Activated CD4-positive, alpha-beta T cell treated with anti-CD3 and anti-CD28 coated beads, Interleukin-2, amount 50 U/mL, for 48 hours (primary cell): Measurements from ENCODE around the gene PTPMT1.

Experiments used
- DNase-seq, 2 experiments: peaks; one replicate each; pipeline ENCODE4 v3.0.0-alpha.2; 2020

PTPMT1 gene

DNA sequence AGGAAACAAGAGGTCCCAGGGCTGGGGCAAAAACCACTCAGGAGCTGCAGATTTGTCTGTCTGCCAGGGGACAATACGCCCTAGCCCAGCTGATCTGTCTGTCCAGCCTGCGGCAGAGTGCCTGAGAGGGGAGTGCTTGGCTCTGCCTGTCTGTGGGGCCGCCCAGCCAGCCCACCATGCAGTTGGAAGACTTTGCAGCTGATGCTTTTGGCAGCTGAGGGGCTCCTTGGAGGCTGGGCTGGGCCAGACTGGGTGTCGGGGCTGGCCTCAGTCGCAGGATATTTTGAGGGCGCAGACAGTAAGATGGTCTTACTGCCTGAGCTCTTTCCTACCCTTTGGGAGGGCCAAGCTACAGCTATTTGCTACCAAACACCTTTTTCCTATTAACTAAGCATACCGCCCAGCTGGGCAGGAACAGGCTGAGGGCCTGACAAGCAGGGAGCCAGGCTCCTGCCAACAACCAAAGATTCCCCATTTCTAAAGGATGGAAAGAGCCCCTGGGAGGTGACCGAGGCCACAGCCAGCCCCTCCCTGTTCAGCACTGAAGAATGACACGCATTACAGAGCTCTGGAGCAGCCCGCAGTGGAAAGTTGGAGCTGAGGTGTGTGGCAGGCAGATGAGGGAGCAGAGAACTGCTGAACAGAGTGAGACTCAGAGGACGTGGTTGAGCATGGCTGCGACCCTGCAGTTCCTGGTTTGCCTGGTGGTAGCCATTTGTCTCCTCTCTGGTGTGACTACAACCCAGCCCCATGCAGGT is 20.9 kb downstream of the PTPMT1 start, which contains the start of gene FAM180B:
Gene FAM180B, plus strand, starts transcription at position 581 of the 758 bp plus-strand sequence. Its CDS starts 91 bp downstream, at position 672.
- DNase-seq, result no peak

DNA sequence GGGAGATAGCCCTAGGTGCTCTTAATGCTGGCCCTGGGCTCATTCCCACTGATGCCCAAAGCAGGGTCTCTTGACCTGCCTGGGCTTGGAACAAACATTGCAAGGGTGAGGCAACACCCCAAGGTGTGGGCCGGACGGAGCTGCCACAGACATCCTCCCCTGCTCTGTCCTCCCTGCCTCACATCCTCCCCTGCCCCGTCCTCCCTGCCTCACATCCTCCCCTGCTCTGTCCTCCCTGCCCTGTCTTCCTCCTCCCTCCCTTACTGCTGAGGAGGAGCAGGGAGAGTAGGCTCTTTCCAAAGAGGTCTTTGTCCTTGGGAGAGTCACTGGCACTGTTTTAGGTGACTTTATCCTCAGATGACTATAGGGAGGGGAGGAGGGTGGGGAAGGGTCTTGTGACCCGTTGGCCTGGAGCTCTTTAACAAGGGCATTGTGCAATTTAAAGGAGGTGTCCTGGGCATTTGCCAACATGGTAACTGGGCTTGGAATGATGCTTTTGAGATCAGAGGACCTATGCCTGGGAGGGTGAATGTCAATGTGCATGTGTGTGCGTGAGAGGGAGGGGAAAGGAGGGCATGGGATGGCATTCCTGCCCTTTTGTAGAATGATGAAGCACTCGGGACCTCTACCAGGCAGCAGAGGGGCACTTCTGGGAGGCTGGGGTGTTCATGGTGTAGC is 21.8 kb downstream of the PTPMT1 start:
- DNase-seq, result no peak

DNA sequence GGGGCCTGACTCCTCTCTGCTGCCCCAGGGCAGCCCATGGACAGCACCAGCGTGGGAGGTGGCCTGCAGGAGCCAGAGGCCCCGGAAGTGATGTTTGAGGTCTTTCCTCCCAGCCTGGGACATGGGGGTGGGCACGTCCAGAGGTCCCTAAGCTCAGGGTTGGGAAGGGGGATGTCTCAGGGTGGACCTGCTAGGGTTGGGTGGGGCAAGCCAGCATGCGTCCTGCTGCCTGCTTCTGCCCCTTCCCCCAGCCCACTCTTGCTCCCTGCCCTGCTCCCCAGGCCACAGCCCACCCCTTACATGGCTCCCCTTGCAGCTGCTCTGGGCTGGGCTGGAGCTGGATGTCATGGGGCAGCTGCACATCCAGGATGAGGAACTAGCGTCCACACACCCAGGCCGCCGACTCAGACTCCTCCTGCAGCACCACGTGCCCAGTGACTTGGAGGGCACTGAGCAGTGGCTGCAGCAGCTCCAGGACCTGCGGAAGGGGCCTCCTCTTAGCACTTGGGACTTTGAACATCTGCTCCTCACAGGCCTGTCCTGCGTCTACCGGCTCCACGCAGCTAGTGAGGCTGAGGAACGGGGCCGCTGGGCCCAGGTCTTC is 22.4 kb downstream of the PTPMT1 start:
- no peak for DNase-seq

DNA sequence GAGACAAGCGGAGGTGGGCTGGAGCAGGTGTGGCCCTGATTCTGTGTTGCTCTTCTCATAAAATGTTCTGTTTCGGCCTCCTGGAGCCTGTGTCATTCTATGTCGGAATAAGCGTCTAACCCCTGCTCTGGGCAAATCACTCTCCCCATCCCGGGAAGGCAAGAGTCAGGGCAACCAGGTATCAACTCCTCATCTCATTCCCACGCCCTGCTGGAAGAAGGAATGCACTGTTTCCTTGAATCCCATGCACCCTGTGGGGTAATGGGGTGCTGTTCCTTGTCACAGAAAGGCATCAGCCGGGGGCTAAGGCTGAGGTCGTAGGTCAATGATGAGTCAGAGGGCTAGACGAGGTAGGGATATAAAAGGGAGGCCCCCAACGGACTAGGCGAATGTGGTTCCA is 23.7 kb downstream of the PTPMT1 start:
- DNase-seq, result no peak

DNA sequence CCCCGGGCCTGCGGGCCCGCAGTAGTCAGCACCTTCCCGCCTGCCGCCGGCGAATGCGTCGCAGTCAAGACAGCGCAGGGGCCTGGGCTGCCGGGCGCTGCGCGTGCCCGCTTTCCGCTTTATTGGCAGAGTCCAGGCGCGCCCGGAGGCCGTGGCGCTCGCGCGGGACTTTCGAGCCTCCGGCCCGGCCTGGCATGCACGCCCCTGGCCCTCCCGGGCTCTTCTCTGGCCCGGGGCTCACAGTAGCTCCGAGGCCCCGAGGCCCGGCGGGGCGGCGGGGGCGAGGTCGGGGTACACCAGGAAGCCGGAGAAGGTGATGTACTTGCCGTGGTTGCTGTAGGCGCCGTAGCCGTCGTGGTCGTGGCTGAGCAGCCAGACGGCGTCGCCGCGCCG is 24.2 kb downstream of the PTPMT1 start:
- DNase-seq, result no peak

DNA sequence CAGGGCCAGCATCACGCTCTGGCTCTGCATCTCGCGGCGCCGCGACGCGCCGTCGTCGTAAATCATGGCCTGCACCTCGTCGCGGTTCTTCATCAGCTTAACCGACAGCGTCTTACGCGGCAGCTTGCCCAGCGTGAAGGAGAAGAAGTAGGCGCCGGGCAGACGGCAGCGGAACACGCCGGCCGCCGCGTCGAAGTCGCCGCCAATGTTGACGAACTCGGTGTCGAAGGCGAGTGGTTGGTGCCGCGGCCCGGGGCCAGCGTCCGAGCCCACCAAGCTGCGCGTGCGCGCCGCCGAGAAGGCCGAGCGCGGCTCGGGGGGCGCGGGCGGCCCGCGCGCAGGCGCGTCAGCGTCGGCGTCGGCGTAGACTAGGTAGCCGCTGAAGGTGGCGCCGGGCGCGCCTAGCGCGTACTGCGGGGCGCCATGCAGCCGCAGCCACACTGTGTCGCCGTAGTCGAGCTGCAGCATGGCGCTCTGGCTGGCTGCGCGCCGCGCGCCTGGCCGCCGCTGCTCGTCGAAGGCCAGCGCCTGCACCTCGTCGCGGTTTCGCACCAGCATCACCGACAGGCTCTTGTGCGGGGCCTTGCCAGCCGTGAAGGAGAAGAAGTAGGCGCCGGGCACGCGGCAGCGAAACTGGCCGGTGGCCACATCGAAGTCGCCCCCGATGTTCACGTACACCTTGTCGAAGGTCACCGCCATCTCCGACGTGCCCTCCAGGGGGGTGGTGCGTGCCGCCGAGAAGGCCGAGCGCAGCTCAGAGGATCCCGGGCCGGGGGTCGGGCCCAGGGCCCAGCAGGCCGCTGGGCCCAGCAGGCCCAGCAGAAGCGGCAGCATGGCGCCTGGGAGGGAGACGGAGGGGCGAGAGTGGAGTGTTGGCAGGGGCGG is 24.8 kb downstream of the PTPMT1 start:
- DNase-seq, result no peak

DNA sequence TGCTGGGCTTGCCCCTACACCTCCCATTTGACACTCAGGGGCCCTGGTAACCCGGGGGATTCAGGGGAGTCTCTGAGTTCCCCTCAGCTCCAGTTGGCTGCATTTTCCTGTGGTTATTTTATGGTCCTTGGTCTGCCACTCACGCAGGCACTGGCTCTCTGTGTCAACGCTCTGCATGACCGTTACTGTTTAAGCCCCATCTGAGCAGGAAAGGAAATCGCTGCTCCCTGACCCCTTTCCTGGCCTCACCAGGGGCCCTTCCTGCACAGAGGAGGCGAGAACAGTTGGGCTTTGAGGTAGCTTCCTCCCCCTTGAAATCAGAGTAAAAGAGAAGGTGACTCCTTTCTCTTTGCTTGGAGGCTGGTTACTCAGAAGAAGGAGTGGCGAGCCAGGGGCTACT is 26.4 kb downstream of the PTPMT1 start:
- no peak for DNase-seq

DNA sequence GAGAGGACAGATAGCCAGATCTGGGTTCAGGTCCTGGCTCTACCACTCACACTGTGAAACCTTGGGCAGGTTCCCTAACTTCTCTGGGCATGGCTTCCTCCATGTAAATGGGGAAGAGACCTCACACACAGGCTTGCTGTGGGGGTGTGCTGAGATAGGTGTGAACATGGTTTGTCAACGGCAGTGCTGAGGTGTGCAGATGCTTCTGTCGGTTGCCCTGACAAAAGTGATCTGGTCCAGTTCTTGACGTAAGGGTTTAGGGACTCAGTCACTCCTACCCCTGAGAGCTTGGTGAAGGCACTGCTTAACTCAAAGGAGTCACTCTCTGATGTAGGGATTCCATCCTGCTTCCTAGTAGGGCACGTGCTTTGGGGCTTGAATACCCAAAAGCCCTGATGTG is 26.9 kb downstream of the PTPMT1 start:
- no peak for DNase-seq

DNA sequence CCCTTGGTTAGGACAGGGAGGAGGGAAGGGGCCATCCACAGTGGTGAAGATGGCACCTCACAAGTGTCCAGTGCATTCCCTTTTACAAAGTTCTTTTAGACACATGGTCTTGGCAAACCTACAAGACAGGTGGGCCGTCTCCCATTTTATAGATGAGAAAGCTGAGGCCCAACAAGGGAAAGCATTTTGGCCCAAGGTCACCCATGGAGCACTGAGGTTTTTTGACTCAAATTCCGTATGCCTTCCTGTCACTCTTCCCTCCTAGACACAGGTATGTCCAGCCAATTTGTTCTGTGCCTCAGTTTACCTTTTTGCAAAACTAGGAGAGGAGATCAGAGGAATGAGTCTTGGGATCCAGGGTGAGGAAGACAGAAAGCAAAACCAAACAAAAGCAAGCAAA is 27.6 kb downstream of the PTPMT1 start:
- no peak for DNase-seq

DNA sequence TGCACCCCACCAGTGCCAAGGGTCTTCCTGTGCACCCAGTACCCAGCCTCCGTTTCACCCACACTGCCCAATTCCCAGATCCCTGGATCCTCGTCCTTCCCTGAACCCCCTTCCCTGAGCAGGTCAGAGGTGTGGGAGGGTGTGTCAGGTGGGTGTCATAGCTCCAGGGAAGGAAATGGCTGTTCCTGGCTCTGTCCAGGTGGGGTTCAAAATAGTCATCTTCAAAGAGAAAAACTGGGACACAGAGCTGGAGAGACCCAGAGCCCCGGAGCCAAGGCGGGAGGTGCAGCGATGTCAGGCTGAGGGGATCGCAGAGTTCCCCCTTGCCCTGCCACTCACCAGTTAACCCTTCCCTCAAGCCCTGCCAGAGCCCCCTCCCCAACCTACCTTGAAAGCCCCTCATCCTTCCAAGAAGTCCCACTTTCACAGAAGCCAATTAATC is 28.1 kb downstream of the PTPMT1 start:
- DNase-seq, result no peak

DNA sequence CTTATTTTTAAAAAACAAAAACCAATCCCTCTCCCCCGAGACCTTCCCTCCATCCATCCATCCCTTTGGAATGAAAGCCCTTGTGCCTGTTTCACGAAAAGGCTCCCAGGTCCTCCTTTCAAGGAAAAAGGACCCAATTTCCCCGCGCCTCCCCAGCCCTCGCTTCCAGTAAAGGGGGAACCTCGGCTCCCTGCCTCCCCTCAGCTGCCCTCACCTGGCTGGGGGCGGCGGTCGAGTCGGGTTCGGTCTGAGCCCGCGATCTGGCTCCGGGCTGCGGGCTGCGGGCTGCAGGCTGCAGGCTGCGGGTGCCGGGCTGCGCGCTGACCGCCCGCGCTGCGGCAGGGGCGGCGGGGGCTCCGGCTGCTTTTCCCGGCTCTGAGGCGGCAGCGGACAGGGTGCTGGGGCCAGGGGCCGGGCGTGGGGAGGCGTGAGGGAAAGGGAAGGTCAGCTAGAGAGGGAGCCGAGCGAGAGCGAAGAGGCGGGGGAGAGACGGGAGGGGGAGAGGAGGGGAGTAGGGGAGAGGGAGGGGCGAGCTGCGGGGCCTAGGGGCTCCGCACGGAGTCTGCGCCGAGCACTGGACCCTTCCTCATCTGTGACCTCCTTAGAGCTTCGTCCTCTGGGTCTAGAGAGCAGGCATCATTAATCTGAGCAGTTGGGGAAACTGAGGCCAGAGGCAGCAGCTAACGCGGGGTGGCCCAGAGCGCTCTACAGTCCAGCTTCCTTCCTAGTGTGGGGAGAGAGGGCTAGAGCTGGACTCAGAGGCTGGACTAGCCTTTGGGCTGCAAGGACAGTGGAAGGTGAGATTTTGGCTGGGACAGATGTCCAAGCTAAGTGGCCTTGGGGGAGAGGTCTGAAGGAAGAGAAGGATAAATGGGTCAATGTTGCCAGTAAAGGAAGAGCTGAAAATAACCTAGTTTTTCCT is 28.8 kb downstream of the PTPMT1 start, which contains the start of gene C1QTNF4:
Gene C1QTNF4, minus strand, starts transcription at position 478 of the 922 bp plus-strand sequence. CDS start 3,601 bp downstream, outside the sequence.
- DNase-seq, result no peak

DNA sequence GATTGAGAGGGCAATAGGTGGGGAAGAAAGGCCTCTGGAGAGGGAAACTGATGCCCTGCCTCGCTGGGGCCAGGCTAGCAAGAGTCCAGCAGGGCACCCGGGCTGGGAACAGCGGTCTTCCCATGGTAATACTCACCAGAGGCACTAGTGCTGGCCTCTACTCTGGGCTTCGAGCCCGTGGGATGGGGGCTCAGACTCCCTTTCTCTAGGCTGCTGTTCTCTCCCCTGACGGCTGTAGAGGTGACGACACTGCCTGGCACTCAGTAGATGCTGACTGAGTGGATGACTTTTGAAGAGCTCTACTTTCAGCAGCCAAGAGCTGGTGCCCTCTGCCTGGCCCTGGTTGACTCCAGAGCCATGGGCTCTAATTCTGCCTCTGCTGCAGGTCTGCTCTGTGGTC is 29.6 kb downstream of the PTPMT1 start:
- no peak for DNase-seq

DNA sequence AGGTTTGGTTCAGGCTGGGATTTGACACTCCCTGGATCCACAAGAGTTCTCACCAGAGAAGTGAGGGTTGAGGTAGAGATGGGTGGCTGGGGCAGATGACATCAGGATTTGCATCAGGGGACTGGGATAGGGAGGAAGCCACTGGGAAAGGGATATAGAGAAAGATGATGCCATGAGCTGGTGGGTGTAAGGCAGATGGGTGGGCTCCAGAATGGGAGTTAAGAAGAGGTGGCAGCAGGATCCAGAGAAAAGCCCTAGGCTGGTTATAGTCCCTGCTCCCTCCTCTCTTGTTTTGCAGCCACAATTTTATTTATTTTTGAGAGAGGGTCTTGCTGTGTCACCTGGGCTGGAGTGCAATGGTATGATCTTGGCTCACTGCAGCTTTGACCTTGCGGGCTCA is 30.6 kb downstream of the PTPMT1 start:
- DNase-seq, result no peak

DNA sequence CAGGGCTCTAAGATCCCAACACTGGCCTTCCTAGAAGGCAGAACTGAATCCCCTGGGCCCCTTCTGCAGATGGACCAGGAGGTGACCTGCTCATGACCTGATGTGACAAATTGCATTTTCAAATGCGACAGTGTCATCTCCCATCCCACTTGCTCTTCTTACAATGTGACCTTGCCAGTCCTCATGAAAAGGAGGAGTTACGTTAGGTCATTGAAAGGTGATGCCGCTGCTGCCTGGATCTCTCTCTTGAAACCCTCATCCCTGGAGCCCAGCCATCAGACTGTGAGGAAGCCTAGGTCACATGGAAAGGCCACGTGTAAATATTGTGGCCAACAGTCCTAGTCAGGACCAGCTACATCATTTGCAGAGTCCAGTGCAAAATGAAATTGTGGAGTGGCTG is 34.5 kb downstream of the PTPMT1 start:
- no peak for DNase-seq

DNA sequence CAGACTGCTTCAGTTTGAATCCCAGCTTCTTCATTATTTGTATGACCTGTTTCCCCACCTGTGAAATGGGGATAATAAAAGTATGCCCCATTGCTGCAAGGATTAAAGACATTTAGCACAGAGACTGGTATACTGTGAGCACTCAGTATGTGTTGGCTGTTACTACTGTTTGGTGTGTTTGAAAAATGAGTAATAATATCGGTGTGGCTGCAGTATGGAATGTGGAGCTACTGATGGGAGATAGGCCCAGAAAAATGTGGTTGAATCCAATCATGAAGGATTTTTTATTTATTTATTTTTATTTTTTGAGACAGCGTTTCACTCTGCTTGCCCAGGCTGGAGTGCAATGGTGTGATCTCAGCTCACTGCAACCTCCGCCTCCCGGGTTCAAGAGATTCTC is 37.9 kb downstream of the PTPMT1 start:
- DNase-seq, result no peak

DNA sequence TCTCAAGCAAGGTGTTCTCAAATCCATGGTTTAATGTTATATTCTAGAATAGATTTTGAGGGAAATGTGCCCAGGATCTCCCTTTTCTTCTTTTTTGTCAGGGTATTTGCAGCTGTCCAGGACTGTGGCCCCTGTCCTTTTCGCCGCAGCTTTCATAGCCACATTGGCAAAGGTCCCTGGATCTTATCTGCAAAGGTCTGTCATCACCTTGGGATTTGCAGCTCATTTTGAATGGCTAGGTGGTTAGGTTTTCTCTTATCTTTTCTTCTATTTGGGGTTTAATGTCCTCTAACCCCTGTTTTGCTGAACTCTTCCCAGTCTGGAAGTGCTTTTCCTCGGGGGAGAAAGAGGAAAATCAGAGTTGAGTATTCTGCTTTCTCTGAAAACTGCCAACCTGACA is 40.5 kb downstream of the PTPMT1 start:
- no peak for DNase-seq

DNA sequence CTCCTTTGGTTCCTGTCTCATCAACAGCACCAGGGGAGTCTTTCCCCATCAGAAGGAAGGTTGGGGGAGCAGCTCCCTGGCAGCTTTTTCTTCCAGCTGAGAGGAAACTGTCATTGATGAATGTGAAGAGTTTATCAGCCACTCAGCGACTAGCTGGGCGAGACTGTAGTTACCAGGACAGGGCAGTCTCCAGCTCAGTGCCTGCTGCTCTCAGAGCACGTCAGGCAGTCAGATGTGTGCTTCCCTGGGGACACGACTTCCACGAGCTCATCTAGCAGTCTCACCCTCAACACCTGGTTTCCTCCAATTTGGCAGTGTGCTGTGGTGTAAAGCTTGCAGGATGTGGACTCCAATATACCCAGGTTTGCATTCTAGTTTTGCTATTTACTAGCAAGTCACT is 41.3 kb downstream of the PTPMT1 start:
- no peak for DNase-seq

DNA sequence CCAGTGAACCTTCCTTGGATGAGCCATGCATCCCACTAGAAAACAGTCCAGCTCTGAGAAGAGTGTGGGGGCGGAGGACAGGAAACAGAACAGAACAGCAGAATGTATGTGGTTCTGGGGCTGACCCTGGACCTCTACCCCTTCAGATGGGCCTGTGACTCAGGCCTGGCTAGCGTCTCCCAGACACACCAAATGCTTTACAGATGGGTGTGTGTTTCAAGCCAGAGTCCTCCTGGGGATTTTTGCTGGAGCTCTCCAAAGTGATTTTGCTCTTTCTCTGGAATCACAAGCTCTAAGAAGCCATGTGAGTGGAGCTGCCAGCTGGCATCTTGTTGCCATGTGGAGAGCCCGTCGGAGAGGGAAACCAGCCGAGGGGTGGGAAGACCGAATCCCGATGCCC is 42.0 kb downstream of the PTPMT1 start:
- no peak for DNase-seq

DNA sequence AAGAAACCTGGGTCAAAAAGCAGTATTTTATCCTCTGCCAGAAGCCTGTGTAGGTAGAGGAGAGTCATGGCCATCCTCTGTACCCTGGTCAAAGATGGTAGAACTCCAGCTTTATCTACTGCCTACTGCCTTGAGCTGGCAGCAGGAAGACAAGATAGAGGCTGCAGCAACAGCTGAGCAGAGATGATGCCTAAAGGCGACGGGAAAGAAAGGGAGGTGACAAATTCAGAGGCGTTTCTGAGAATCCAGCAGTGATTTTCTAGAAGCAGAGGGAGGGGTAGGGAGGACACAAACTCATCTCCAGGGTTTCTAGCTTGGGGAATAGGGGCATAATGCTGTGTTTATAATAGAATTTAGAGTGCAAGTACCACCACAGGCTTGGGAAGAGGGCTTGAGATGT is 44.3 kb downstream of the PTPMT1 start:
- no peak for DNase-seq

DNA sequence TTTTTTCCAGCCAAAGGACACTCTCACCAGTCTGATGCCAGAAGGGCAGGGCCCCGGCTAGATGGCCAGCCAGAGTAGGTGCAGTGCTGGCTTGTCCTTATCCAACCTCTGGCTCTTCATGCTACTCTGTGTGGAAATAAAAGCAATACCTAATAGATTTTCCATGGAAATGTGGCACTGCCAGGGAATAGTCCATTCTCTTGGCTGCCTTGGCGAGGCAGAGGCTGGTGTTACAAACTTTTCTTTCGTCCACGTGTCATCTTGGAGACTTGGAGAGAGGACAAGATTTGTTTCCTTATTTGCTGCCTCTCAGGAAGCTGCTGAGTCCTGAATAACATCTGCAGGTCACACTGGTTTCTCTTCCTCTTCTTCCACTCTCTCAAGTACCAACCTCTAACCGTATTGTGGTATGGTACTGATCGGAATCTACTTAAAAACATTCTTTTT is 46.0 kb downstream of the PTPMT1 start:
- no peak for DNase-seq

DNA sequence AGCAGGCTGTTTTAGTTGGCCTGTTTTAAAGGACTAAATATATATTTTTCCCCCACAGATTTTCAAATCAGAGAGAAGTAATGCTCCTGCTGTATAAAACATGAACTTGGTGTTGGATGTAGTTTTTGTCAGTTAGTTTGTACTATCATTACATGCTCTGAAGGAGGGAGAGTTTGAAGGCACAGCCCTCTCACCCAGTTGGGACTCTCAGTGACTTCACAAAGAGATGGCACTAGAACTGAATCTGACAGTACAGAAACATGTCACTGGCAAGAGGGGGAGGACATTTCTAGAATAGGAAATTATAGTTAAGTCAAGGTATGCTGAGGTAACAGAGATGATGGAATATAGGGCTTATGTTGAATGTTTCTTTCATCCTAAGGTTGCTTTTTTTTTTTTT is 49.9 kb downstream of the PTPMT1 start:
- DNase-seq, result no peak
